ENCODE data around the gene KIF4B. TPM values are rescaled to one million over a fixed set of nuclear protein-coding genes. Genes with fewer than 3 reads are reported as not detected.
"Not testable (repeated sequence)": the region's sequence is repeated elsewhere in the genome, so short reads cannot be mapped to it uniquely, and the experiment has no call there.

KIF4B gene
- total RNA-seq, 4 donors from 2014 or later: not detected

DNA sequence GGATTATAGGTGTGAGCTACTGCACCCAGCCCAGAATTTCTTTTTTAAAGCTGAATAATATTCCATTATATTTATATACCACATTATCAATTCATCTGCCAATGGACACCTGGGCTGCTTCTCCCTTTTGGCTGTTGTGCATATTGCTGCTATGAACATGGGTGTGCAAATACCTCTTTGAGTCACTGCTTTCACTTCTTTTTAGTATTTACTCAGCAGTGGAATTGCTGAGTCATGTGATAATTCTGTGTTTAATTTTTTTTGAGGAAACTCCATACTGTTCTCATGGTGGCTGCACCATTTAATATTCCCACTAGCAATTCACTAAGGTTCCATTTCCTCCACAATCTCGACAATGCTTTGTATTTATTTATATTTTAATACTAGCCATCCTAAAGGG, 36.1 kb upstream of the KIF4B start:
- Histone ChIP-seq H3K27ac (no peak overlapping the region), H3K9me3 (peaks cover 0 to 6% (median 0%) of the 10 kb centered on the region in 4 donors), H3K4me1 (peaks cover 0 to 3% (median 0%) of the 10 kb centered on the region in 4 donors), H3K36me3 (peaks cover 0 to 17% (median 0%) of the 10 kb centered on the region in 3 donors), H3K4me3 (no peak overlapping the region), H3K27me3 (no peaks in the 10 kb centered on the region)
- no peak for DNase-seq (ENCODE audit: low spot score in 2 of 2)
- TF ChIP-seq POLR2A (IDR thresholded peaks at IDR 0.05): no peak
- TF ChIP-seq EP300 (IDR thresholded peaks at IDR 0.05): no peak
- TF ChIP-seq, protein P1, sequence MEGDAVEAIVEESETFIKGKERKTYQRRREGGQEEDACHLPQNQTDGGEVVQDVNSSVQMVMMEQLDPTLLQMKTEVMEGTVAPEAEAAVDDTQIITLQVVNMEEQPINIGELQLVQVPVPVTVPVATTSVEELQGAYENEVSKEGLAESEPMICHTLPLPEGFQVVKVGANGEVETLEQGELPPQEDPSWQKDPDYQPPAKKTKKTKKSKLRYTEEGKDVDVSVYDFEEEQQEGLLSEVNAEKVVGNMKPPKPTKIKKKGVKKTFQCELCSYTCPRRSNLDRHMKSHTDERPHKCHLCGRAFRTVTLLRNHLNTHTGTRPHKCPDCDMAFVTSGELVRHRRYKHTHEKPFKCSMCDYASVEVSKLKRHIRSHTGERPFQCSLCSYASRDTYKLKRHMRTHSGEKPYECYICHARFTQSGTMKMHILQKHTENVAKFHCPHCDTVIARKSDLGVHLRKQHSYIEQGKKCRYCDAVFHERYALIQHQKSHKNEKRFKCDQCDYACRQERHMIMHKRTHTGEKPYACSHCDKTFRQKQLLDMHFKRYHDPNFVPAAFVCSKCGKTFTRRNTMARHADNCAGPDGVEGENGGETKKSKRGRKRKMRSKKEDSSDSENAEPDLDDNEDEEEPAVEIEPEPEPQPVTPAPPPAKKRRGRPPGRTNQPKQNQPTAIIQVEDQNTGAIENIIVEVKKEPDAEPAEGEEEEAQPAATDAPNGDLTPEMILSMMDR (IDR thresholded peaks at IDR 0.05): no peak
- WGBS, 2 donors: 70 to 78% methylated on average over 1 of the region's 1 CpG

DNA sequence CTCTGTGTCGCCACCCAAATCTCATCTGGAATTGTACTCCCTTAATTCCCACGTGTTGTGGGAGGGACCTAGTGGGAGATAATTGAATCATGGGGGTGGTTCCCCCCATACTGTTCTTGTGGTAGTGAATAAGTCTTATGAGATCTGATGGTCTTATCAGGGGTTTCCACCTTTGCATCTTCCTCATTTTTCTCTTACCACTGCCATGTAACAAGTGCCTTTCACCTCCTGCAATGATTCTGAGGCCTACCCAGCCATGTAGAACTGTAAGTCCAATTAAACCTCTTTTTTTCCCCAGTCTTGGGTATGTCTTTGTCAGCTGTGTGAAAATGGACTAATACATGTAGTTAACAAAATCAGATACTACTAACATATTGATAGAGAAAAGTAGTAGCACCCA, 35.3 kb upstream of the KIF4B start:
- H3K27ac ChIP-seq; H3K9me3 ChIP-seq; H3K4me3 ChIP-seq; DNase-seq (ENCODE audit: low spot score in 2 of 2); H3K27me3 ChIP-seq; H3K4me1 ChIP-seq: not testable (repeated sequence)
- WGBS, 2 donors: 90 to 94% methylated on average over 2 of the region's 2 CpGs
- peaks cover 0 to 17% (median 0%) of the 10 kb centered on the region in 3 donors for H3K36me3 ChIP-seq

DNA sequence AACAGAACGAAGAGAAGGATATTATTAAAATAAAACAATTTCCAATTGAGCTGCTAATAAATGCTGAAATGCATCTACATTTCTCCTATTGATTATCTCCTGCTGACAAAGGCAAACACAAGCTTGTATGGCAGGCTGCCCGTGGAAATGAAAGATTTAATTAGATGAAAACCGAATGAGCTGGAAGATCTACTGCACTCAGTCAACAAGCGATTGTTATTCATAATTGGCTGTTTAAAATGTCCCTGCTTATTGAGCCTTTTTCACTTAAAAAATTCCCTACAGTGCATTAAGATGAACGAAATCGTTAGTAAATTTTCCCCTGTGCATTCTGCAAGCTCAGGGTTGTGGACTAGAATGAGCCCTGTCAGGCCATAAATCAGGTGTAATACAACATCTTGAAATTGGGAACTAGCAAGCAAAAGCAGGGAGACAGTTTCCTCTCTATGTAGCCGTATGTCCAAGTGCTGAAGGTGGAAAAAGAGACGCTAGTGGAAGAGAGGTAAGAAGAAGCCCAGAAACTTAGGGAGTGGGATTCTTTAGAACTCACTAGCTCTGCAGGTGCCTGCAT, 28.5 kb upstream of the KIF4B start:
- TF ChIP-seq POLR2A (IDR thresholded peaks at IDR 0.05): no peak
- TF ChIP-seq EP300 (IDR thresholded peaks at IDR 0.05): no peak
- TF ChIP-seq, protein P1 (IDR thresholded peaks at IDR 0.05): no peak
- DNase-seq (ENCODE audit: low spot score in 2 of 2): no peak
- Histone ChIP-seq H3K4me1 (no peaks in the 10 kb centered on the region), H3K27me3 (no peaks in the 10 kb centered on the region), H3K27ac (no peak overlapping the region), H3K36me3 (no peaks in the 10 kb centered on the region), H3K9me3 (no peaks in the 10 kb centered on the region), H3K4me3 (no peak overlapping the region)
- WGBS, 2 donors: 54 to 60% methylated on average over 8 of the region's 8 CpGs

DNA sequence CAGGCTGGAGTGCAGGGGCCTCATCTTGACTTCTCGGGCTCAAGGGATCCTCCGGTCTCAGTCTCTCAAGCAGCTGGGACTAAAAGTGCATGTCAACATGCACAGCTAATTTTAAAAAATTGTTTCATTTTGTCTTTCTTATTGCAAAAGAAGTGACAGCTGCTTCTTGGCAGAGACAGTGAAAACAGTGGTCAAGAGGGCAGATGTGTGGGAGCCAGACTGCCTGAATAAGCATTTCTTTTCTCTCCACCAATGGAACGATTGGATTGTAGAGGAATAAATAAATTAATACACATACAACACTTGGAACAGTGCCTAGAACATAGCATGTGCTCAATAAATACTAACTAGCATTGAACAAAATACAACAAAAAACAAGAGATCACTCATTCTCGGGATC, 27.4 kb upstream of the KIF4B start:
- no peak overlapping the region for H3K4me3 ChIP-seq
- no peak for DNase-seq (ENCODE audit: low spot score in 2 of 2)
- WGBS, 2 donors: 27 to 32% methylated on average over 4 of the region's 4 CpGs
- H3K9me3 ChIP-seq: no peaks in the 10 kb centered on the region
- H3K36me3 ChIP-seq: no peaks in the 10 kb centered on the region
- no peaks in the 10 kb centered on the region for H3K4me1 ChIP-seq
- H3K27me3 ChIP-seq: no peaks in the 10 kb centered on the region
- TF ChIP-seq POLR2A (IDR thresholded peaks at IDR 0.05): no peak
- no peak for TF ChIP-seq EP300 (IDR thresholded peaks at IDR 0.05)
- TF ChIP-seq, protein P1 (IDR thresholded peaks at IDR 0.05): no peak
- H3K27ac ChIP-seq: no peak overlapping the region

DNA sequence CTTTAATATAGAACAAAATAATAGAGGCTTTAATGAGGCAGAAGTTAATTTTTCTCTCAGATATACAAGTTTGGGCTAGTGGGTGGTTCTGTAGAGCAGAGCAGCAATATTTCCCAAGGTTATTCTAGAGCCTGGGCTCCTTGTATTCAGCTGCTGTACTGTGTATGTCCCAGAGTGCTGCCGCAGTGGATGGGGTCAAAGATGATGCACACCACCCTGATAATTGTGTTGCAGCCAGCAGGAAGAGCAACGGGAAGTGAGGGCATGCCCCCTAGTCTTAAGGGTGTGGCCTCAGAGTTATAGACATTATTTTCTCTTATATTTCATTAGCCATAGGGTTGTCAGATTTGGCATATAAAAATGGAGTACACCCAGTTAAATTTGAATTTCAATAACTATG, 23.9 kb upstream of the KIF4B start:
- no peaks in the 10 kb centered on the region for H3K9me3 ChIP-seq
- 40 to 46% methylated on average over 2 of the region's 2 CpGs for WGBS, 2 donors
- no peaks in the 10 kb centered on the region for H3K36me3 ChIP-seq

More for the DNA sequence above, 23.9 kb upstream of the KIF4B start:
- Histone ChIP-seq H3K27ac (no peak overlapping the region), H3K27me3 (no peaks in the 10 kb centered on the region), H3K4me1 (no peaks in the 10 kb centered on the region), H3K4me3 (no peak overlapping the region)
- TF ChIP-seq, protein P1 (IDR thresholded peaks at IDR 0.05): no peak
- TF ChIP-seq EP300 (IDR thresholded peaks at IDR 0.05) (no peak), POLR2A (IDR thresholded peaks at IDR 0.05) (no peak)
- DNase-seq (ENCODE audit: low spot score in 2 of 2): no peak

Measured in tibial nerve (tissue), 4 donors.